Upper lobe of left lung (tissue), 4 donors: ENCODE data around the gene TLDC2.

ENCODE experiments used
- CTCF ChIP-seq, 6 experiments: fragments of 450-650 bp in 4 of 6; fragments of 200-600 bp in 2 of 6; sonication (generic) in 2 of 6; IDR thresholded peaks; one replicate each; pipeline ENCODE4 v1.5.1; 2016 to 2019; ENCODE audit warnings: antibody characterized with exemption in 6 of 6
- EP300 ChIP-seq, 4 donors: sonication (generic); formaldehyde crosslinking; IDR thresholded peaks; one replicate each; pipeline ENCODE4 v1.5.1; 2017; ENCODE audit warnings: antibody characterized with exemption in 4 of 4, control low read depth in 2 of 4
- POLR2A ChIP-seq, 4 donors: fragments of 450-650 bp; IDR thresholded peaks; one replicate each; pipeline ENCODE4 v1.5.1; 2016 to 2017; ENCODE audit warnings: antibody characterized with exemption in 4 of 4, mild to moderate bottlenecking in 2 of 4
- POLR2AphosphoS5 ChIP-seq, 2 donors: sonication (generic); formaldehyde crosslinking; IDR thresholded peaks; one replicate each; pipeline ENCODE4 v1.5.1; 2017; ENCODE audit warnings: antibody characterized with exemption in 2 of 2

GRCh38 chr20:36920334-36920730 lies 44.4 kb downstream of the TLDC2 start:
- TF ChIP-seq CTCF (IDR thresholded peaks at IDR 0.05), result no peak
- TF ChIP-seq POLR2AphosphoS5 (IDR thresholded peaks at IDR 0.05), result no peak
- no peak for TF ChIP-seq POLR2A (IDR thresholded peaks at IDR 0.05)
- no peak for TF ChIP-seq EP300 (IDR thresholded peaks at IDR 0.05)
